GM19467 (cell line): ENCODE measurements around the gene NHLH1.

ENCODE experiments used
- ATAC-seq: cut with Tn5 transposase; IDR thresholded peaks from one replicate; pipeline ENCODE4 v1.9.1; 2021; ENCODE audit warnings: mild to moderate bottlenecking, moderate library complexity; ENCODE audit not compliant: unreplicated experiment

Gene NHLH1

DNA sequence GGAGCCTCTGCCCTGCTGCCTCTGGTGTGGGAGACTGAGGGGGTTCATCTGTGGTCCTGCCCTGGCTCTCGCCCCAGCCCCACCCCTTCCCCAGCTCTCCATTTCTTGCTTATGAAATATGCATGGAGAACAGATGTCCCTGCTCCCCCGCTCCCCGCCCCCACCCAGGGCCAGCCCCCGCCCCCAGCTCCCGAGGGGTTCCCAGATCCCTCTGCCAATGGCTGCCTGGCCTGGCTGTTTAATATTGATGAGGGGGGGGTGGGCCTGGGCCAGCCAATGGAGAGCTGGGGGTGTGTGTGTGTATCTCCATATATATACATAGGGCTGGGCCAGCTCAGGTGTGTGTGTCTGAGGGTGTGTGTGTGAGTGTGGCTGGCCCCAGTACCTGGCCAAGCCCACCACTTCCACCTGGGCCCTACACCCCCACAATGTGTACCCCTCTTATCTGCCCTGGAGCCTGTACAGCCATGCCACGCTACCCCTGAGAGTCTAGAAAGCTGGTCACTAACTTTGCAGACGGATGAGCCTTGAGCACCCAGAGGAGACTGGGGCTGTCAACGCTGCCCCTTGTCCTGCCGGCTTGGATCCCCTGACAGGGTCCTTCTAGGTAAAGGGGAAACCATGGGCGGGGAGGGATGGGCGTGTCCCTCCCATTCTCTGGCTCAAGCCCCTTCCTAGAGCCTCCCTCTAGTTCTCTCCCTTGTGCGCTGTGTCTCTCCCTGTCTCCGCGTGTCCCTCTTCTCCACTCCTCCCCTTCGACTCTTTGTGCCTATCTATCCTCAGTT, at the start of gene NHLH1:
TSS of gene NHLH1 (plus strand) at position 341 of the 785 bp plus-strand sequence. CDS start 3,661 bp downstream, outside the sequence.
- no peak for ATAC-seq

DNA sequence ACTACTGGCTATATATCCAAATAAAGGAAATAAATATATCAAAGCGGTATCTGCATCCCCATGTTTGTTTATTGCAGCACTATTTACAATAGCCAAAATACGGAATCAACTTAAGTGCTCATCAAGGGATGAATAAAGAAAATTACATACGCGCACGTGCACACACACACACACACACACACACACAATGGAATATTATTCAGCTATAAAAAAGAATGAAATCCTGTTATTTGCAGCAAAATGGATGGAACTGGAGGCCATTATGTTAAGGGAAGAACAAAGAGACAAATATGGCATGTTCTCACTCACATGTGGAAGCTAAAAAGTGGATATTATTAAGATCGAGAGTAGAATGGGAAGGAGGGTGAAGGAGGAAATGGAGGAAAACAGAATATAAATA, 44.0 kb upstream of the NHLH1 start:
- ATAC-seq = no peak

DNA sequence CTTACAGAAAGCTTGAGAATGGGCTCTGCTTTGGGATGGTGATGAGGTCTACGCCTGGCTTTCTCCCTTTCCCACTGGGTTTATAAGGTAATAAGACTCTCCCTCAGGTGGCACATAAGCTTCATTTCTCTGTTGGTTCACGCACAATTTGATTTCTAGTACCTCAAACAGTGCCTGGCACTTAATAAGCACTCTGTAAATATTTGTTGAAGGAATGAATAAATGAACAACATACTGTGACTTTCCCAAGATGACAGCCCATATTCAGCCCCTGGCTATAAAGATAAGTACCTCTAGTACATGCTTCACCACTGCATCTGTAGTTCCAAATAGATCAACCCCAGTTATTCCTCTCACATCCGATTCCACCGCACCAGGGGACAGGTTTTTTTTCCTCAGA, 41.6 kb upstream of the NHLH1 start:
- no peak for ATAC-seq

DNA sequence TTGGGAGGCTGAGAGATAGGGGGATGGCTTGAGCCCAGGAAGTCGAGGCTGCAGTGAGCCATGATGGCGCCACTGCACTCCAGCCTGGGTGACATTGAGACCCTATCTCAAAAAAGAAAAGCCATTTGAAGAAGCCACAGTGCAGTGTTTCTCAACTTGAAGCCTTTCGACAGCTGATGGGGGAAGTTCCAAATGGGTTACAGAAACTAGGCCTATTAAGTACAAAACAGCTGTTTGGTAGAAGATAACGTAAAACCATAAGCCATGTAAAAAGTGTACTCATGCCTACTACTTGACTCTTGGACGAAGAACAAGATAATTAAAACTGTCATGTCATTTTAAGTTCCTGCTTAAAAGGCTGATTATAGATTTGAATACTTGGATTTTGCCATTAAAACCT, 40.5 kb upstream of the NHLH1 start:
- ATAC-seq = no peak

DNA sequence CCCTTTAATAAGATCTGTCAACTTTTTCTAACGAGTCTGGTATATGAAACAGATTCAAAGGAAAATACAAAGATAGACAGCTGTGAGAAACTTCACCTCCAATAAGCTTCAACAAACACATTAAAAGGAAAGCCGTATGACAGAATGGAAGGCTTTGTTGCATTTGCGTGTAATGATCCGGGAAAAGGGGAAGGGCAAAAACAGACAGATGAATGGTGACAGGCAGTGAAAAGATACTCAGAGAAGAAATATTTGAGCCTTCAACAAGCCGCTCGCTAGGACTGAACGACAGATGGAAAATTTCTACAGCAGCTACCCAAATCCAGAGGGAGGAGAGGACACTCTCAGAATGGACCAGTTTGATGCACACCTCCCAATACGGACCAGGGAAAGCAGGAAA, 38.7 kb upstream of the NHLH1 start:
- ATAC-seq = no peak

DNA sequence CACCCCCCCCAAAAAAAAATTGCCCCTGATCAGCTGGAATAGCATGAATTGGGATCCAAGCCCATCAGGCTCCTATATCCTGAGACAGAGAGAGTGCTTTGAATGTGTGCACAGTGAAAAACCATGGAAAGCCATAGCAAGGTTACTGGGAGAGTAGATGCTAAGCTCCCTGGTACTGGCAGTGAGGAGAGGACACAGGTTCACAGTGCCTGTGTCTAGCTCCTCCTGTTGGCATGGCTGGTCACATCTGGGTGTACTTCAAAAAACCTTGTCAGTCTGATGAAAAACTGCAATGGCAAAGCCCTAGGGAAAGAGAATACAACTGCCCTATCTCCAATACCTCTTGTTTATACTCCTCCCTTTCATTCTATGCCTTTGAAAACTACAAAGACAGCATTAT, 36.8 kb upstream of the NHLH1 start:
- no peak for ATAC-seq

DNA sequence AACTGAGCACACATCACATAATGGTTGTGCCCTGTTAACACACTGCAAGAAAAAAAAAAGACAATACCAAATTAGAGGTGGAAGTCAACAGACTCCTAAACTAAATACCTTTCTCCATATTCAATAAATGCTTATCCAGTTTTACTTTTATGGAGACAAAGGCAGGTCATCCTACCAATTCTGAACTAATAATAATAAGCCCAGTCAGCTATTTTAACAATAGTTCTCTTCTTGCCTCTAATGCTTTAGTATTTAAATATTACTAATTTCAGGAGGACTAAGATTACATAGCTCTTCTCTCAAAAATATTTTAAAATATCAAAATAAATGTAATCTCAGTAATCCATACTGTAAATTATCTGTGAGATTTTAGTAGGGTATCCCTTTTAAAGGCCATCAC, 34.4 kb upstream of the NHLH1 start:
- no peak for ATAC-seq

DNA sequence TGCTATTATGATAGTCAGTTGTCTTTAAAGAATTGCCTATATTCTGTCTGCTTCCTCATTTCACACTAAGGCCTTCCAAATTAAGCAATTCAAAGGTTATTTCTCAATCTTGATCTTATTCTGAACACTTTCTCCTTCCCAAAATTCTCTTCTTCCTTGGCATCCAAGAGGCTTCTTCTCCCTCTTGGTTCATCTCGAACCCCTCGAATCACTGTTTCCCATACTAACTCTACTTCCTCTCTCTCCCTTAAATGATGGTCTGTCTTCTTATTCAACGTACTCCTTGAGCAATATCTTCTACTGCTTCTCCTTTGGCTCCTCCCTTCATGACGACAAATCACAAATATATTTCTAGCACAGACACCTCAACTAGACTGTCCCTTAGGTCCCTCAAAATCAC, 28.3 kb upstream of the NHLH1 start:
- ATAC-seq = no peak

DNA sequence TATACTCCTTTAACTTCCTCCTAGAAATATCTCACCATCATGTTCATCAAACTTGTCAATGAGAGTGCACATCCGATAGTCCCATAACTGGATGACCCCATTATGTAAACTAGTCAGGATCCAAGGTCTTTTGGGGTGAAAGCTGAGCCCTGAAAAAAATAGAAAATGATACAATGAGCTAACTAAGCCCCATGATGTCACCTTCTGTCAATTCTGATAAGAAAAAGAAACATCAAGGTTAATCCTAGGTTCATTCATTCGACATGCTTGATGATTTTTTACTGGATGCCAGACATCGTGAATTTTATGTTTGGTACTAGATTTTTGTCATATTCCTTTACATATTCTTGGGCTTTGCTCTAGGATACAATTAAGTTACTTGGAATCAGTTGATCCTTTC, 26.7 kb upstream of the NHLH1 start:
- no peak for ATAC-seq

DNA sequence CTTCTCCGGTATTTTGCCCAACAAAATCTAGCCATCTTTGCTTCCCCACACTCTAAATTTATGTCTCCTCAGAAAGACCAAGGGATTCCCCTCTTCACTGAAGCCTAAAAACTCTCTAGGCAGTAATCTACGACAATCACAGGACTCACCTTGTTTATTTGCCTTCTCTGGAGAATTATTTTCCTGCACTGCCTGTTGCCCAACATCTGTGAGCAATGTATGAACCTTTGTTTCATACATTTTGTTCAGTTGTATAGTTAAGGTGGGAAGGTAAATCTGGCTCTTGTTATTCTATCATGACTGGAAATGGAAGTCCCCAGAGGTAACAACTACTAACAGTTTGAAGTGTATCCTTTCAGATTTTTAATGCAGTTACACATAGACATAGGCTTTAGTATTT, 26.0 kb upstream of the NHLH1 start:
- no peak for ATAC-seq

DNA sequence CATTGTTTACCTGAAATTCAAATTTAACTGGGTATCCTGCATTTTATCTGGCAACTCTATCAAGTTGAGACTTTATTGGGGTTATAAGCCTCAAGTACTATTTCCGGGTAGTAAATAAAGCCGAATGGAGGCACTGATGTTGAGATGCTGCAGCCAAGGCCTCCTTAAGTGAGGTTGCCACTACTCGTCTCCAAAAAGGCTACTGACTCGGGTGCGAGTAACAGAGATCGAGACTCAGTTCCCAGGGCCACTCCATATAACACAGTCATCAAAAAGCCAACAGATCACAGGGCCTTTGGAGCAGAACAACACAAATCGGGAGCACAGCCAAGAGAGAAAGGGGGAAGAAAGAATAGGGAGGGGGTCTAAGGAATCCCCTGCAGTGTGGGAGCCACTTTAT, 24.3 kb upstream of the NHLH1 start:
- ATAC-seq = no peak

DNA sequence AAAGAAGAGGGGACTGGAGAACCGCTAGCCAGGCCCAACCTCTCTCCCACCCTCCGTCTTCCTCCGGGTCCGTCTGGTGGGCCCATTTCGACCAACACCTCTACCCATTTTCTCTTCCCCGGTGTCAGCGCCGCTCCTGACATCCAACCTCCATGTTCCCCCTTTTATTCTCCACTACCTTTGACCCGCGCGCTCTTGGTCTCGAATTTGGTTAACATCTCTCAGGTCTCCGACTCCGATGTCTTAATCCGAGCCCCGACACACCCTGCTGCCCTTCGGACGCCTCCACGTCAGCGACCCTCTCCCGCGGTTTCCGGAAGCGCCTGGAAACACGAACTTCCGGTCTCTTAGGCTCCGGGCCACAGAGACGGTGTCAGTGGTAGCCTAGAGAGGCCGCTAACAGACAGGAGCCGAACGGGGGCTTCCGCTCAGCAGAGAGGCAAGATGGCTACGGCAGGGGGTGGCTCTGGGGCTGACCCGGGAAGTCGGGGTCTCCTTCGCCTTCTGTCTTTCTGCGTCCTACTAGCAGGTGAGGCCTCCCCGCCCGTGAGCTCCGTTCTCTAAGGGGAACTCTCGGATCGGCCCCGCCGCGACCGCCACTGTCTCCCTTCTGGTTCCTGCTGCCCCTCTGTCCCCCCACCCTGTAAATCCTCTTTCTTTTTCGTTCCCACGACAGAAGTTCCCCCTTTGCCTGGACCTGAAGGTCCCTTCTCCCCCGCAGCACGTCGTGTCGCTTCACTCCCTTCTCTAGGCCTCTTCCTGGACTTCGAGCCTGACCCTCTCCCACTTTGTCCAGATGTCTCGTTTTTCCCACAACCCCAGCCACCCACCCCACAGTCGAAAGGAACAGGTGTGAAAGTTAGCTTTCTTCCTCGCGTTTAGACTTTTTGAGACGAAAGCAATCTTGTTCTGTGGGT, 23.7 kb upstream of the NHLH1 start, which contains the start of the genes COPA and NCSTN:
TSS of gene COPA (minus strand) at position 298 of the 917 bp plus-strand sequence. CDS start at position 218, 80 bp downstream.
TSS of gene NCSTN (plus strand) at position 431 of the 917 bp plus-strand sequence. CDS start at position 445, 14 bp downstream.
- ATAC-seq = peak; percentile 86

DNA sequence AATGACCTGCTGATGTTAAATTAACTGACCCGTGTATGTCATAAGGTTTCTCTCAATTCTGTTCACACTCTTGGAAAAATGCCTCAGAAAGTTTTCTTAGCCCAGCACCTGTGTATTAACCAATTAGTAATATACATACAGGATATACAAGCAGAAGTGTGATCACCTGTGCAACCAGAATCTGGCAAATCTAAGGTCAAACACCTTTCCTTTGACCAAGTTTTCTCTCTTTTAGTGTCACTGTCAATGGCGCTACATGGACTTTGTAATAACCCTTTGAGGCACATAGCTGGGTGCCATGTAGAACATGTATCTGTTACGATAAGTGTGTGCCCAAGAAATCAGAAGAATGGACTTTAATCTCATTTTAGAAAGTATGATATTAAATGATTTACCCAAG, 22.6 kb upstream of the NHLH1 start:
- no peak for ATAC-seq

DNA sequence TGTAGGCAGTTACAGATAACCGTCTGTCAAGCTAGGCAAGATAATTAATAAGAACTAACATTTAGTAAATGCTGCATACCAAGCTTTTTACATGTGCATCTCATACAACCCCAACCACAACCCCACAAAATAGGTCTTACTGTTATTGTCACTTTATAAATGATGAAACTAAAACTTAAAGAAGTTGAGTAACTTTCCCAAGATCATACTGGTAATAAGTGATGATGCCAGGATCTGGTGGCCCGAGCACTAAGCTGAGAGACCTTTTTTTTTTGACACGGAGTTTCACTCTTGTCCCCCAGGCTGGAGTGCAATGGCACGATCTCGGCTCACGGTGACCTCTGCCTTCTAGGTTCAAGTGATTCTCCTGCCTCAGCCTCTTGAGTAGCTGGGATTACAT, 21.9 kb upstream of the NHLH1 start:
- ATAC-seq = no peak

DNA sequence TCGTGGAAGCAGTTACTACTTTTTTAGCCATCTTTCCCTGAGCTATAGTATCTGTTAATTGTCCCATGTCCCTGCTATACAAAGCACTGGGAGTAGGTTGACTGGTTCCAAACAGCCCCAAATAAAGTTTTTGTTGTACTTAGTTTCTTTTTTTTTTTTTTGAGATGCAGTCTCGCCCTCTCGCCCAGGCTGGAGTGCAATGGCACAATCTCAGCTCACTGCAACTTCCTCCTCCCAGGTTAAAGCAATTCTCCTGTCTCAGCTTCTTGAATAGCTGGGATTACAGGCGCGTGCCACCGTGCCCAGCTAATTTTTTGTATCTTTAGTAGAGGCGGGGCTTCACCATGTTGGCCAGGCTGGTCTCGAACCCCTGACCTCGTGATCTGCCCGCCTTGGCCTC, 20.4 kb upstream of the NHLH1 start:
- no peak for ATAC-seq

DNA sequence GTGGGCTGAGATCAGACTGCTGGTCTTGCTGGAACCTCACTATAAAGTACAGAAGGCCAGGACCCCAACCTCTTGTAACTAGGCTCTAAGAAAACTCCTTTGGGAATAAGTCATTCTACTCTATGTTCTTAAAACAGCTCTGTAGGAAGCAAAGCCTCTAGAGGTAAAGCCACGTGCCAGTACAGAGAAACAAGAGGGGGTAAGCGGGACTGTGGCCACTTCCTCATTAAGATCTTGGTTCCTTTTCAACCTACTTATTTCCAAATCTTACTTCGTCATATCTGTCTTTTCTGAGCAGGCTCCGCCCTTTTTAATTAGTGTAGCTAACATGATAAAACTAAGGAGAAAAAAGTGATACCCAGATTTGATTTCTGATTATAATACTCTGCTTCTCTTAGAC, 19.9 kb upstream of the NHLH1 start:
- no peak for ATAC-seq

DNA sequence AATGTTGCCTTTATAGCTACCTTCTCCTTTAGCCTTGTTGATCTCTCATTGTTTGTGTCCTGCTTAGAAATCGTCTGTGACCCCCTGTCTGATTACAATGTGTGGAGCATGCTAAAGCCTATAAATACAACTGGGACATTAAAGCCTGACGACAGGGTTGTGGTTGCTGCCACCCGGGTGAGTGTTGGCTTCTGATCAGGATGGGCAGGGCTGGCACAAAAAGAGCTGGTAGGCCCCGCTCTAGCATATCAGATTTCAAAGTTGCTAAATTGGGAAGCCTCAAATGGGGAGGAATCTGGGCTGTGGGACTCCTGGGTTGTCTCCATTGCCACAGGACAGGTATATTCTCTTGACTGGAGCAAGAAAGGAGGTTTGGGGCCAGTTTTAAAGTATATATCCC, 15.2 kb upstream of the NHLH1 start:
- no peak for ATAC-seq

DNA sequence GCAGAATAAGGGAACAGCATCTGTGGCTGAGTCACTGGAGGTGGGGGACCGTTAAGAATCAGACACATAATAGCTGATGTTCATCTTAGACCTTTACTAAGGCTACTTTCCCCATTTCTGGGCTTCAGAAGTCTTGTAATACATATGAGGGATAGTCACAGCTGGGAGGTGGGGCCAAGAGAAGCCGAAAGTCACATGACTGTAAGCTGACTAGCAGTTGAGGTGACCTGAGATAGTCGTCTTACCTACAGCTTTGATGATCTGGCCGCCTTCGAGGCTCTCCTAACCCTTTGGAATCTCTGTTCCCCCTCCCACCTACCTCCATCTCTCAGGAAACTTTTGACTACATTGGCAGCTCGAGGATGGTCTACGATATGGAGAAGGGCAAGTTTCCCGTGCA, 14.3 kb upstream of the NHLH1 start:
- no peak for ATAC-seq

DNA sequence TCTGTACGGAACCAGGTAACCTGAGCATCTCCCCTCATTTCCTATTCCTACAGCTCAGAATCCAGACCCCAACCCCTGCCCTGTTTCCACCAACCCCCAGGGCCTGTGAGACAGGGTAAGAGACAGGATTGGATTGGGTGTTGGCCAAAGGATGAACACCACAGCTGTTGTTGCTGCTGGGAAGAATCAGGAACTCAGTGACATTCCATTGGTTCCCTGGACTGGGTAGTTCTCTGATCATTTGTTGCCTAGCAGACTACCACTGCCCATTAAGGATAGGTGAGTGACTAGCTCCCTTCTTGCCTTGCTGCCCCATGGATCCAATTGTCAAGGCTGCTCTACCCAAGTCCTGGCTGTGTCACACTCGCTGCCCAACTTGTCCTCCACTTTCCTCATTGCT, 13.6 kb upstream of the NHLH1 start:
- ATAC-seq = no peak

DNA sequence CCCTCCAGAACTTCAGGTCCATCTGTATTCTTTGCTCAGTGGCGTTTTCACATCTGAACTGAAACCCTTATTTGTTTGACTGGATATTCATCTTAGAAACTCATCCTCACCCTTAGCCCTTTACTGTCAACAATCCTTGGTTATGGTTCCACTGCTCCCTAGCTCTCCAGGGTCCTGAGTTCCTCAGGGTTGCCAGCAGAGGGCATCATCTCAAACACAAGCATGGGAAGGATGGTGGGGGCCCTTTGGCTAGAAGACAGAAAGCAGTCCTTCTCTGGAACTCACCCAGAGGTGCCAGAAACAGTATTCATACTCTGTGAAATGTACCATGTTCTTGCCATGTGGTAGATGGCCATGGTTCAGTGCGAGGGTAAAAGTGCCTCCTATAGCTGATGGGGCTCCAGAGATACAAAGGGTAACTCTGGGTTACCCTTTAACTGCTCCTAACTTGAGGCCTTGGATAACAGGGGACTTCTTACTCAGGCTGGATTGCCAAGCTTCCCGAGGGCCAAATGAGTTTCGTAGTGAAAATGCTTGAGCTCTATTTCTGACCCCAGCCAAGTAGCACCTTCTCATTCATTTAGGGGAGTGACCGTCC, 12.4 kb upstream of the NHLH1 start:
- no peak for ATAC-seq

DNA sequence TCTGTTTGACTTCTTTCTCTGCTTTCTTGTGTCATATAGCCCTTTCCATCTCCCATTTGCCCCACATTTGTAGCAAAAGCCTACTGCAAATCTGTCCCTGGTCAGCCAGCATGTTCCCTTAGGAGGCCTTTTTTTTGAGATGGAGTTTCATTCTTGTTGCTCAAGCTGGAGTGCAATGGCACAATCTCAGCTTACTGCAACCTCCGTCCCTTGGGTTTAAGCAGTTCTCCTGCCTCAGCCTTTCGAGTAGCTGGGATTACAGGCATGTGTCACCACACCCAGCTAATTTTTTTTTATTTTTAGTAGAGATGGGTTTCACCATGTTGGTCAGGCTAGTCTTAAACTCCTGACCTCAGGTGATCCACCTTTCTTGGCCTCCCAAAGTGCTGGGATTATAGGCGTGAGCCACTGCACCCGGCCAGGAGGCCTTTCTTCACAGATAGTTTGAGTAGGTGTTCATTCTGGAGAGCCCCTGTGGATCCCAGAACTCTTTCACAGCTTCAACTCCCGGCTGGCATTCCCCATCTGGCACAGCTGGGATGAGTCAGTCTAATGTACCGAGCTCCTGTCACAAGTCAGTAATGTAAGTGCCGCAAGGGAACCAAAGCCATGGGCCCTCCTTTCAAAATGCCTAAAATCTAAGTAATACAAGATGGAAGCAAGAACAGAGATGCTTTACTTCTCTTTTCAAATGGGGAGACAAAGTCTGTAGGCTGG, 9.4 kb upstream of the NHLH1 start:
- no peak for ATAC-seq
